Neural progenitor cell (in vitro differentiated cells): Measurements from ENCODE around the gene GALR2.

ENCODE experiments used
- EZH2 ChIP-seq: fragments of 200-600 bp; sonication (generic); IDR thresholded peaks from 2 replicates; pipeline ENCODE4 v1.6.1; 2017; ENCODE audit warnings: antibody characterized with exemption, mild to moderate bottlenecking, moderate library complexity
- TF ChIP-seq, protein P1 (sequence below): fragments of 200-600 bp; sonication (generic); IDR thresholded peaks from 2 replicates; pipeline ENCODE4 v1.5.1; 2017; ENCODE audit warnings: antibody characterized with exemption, mild to moderate bottlenecking

- TF ChIP-seq, protein P1, sequence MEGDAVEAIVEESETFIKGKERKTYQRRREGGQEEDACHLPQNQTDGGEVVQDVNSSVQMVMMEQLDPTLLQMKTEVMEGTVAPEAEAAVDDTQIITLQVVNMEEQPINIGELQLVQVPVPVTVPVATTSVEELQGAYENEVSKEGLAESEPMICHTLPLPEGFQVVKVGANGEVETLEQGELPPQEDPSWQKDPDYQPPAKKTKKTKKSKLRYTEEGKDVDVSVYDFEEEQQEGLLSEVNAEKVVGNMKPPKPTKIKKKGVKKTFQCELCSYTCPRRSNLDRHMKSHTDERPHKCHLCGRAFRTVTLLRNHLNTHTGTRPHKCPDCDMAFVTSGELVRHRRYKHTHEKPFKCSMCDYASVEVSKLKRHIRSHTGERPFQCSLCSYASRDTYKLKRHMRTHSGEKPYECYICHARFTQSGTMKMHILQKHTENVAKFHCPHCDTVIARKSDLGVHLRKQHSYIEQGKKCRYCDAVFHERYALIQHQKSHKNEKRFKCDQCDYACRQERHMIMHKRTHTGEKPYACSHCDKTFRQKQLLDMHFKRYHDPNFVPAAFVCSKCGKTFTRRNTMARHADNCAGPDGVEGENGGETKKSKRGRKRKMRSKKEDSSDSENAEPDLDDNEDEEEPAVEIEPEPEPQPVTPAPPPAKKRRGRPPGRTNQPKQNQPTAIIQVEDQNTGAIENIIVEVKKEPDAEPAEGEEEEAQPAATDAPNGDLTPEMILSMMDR: no peak
- no peak for TF ChIP-seq EZH2
Measured at GRCh38 chr17:76092526-76093413, 18.2 kb downstream of the GALR2 start.
